AML-193 (cell line): Measurements from ENCODE around the gene TMPRSS11A.

Experiments
- DNase-seq, 2 experiments: peaks; one replicate each; lab custom pipeline; 2025; lab: John Stamatoyannopoulos, UW

Gene TMPRSS11A

DNA sequence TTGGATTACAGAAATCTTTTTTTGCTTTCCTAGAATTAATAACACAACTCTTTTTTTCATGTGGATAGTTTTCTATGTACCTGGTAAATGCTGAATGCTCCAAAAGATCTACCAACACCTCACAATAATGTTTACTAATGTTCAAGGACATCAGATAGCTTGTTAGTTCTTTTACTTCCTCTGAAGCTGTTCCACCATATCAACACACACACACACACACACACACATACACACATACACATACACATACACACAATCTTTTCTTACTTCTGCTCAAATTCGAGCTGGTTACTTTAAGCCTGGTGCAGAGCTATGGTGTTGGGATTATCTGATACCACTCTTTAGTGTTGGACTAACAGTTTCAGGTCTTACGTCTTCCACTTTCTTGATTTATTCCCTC, 51.2 kb downstream of the TMPRSS11A start:
- DNase-seq = no peak

DNA sequence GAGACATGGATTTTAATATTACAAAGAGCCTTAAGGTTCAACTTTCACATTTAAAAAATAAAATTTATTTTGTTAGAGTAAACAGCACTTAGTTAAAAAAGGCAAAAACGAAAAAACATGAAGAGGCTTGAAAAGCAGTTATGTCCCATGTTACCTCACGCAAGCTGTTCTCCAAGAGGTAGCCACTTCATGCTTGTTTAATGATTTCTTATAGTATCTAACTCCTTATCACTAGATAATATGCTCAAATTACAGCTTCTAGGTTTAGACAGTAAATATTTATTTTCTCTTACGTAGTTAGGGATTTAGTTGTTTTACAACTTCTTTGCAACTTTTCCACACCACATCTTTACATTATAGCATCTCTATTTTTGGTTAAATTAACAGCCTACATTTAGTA, 51.7 kb downstream of the TMPRSS11A start:
- DNase-seq = no peak

GRCh38 chr4:67911141-67911540, 52.2 kb downstream of the TMPRSS11A start:
- DNase-seq = no peak

- DNase-seq = no peak
These were observed 52.7 kb downstream of the TMPRSS11A start for GRCh38 chr4:67910585-67910905.

DNA sequence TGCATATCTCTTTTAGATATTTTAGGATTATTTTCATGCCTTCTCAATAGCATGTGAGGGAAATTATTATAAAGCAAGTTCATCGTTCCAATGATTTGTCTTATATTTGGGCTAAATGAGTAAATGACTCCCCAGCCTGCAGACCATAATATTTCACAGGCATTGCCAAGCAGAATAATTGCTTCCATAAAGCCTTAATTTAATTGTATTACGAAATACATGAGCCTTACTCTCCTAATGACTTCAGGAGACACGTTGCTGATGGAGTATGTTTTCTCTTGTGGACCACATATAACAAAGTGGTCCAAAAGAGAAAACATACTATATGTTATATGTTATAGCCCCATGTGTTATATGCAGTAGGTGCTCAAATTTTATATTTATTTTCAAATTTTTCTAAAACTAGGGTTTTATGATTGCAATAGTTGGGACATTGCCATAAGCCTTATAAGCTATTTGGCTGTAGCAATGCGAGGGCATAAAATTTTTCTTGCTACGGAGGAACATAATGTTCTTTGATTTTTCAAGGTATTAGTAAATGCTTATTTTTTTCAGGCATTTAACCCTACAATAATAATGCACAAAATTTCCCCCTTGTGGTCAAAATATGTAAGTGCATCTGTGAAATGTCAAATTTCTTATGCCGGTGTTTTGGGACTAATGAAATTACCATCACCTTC, 53.2 kb downstream of the TMPRSS11A start:
- DNase-seq = peak; percentile 13 to 49

DNA sequence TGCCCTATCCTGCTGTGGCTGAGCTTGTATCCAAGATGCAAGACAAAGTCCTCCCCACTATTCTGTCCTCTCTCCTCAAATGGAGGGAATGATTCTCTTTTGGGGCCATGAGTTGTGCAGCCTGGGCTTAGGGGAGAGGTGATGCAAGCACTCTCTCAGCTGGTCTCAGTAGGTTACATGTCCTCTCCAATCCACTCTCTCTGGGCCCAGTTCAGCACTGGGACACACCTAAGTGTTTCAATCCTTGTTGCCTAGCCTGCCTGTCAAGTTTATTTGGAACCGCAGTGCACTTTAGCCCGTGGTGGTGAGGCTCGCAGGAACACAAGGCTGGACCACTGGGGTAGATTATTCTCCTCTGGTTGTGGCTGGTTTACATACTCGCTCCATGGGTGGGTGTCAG, 55.6 kb downstream of the TMPRSS11A start:
- no peak for DNase-seq

DNA sequence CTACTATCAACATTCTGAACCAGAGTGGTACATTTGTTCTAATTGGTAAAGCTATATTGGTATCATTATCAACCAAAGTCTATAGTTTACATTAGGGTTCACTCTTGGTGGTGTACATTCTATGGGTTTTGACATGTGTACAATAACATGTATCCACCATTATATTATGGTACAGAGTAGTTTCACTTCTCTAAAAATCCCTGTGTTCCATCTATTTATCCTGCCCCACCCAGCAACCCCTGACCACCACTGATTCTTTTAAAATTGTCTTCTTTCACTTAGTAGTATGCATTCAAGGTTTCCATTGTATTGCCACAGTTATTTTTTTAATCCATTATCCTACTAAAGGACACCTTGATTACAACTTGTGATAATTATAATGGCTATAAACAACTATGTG, 64.2 kb downstream of the TMPRSS11A start:
- DNase-seq = no peak

- DNase-seq = no peak
These were observed 65.6 kb downstream of the TMPRSS11A start for GRCh38 chr4:67897686-67898085.

GRCh38 chr4:67896421-67897065, 66.8 kb downstream of the TMPRSS11A start:
- no peak for DNase-seq

- DNase-seq = no peak
These were observed 68.6 kb downstream of the TMPRSS11A start for GRCh38 chr4:67894659-67895058.

- DNase-seq = no peak
These were observed 70.4 kb downstream of the TMPRSS11A start for GRCh38 chr4:67892905-67893304.

DNA sequence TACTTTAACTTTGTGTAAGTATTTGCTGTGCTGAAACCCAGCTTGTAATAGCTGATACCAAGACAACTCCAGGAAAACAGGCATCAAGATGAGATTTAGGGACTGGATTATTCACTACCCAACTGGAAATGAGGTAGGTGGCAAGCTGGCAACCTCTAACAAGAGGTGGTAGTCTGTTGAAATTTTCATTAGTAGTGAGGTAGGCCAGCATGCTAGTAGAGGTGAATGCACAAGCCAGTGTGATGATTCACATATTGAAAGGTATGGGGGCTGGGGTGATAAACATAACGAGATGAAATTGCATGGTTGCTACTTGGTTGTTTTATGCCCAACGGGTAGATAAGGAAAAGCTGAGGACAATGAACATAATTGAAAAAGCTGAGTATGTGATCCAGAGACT, 71.0 kb downstream of the TMPRSS11A start:
- no peak for DNase-seq

DNA sequence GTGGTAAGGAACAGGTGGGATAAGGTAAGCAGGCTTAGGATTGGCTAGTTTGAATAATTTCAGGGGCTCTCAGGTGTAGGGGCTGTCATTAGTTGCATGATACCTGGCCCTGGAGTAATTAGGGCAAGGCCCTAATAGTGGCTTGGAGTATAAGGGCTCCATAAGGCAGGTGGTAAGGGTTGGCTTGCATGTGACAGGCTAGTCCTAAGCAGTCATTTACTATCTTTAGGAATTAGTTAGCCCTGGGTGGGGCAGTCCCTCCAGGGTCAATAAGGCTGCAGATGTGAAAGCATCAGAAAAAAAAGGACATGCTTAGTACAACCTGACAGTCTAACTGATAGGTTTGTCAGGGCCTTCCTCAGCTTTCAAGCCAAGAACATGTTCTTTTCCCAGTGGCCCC, 71.6 kb downstream of the TMPRSS11A start:
- no peak for DNase-seq

DNA sequence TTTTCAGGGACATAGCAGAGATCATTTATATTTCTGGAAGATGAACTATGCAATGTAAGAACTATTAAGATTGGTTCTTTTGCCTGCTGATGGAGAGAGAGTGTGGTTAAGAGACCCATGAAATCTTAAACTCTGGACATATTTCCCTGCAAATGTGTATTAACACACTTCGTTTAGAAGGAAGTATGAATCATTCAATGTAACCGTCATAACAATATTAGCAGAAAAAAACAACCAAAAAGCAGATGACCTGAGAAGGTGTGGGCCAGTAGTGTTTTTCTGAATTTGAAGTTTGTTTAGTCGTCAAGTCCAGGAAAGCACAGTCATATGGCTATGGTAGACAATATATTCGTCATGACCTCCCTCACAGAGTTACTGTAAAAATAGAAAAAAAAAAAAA, 77.0 kb downstream of the TMPRSS11A start:
- DNase-seq = peak; percentile 12 to 20

GRCh38 chr4:67885762-67886161, 77.5 kb downstream of the TMPRSS11A start:
- DNase-seq = no peak

GRCh38 chr4:67884701-67885100, 78.6 kb downstream of the TMPRSS11A start:
- DNase-seq = no peak

DNA sequence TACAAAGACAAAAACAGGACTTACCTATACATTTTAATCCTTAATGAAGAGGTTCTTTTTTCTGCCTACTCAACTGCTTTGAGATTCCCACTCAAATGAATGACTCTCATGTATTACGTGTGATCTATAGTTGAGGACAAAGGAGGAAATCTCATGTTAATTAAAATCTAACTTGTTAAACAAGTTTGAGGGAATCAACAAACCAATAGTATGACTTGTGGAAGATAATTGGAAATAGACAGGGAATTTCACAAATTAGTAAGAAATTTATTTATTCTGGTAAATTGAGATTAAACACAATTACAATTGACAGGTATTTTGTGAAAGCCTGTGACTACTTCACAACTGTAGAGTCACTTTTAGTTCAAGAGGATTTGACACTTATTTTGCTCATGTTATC, 79.4 kb downstream of the TMPRSS11A start, which contains the start of gene TMPRSS11D:
Gene TMPRSS11D (minus strand): TSS at position 101 of the 400 bp plus-strand sequence. CDS start 69 bp downstream, at position 32.
- no peak for DNase-seq

- DNase-seq = peak; percentile 63 to 84
These were observed 79.8 kb downstream of the TMPRSS11A start for GRCh38 chr4:67883458-67883857.

- no peak for DNase-seq
These were observed 82.3 kb downstream of the TMPRSS11A start for GRCh38 chr4:67880866-67881610.

DNA sequence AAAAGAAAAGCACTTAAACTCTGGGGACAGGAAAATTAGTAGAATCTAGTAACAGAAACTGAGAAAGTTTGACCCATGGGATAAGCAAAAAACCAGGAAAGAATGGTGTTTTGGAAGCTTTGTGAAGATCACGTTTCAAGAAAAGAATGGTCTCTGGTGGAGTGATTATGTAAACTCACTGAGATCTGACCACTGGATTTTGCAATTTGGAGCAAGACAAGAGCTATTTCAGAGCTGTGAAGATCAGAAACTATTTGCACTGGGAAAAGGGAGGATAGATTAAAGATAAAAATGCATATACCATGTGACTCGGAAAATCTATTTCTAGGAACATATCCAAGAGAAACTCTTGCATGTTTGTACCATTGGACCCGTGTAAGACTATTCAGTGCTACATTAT, 83.8 kb downstream of the TMPRSS11A start:
- peak; percentile 43 for DNase-seq

GRCh38 chr4:67877086-67877485, 86.2 kb downstream of the TMPRSS11A start:
- DNase-seq = no peak

DNA sequence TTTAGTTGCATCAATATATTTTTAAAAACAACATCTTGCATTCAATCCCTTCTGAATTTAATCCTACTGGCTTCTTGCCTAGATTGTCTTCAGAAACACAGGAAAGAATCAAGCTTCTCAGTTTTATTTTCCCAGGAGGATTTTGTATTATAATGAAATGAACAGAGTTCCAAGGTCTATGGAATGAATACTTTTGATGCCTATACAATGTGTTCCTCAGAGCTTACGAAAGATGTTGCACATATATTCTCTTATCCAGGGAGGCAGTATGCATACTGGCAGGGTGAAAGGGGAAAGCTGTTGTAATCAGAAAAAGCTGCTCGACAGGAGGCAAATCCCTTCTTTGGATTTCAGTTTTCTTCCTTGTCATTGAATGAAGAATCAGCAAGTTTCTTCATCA, 88.3 kb downstream of the TMPRSS11A start:
- no peak for DNase-seq

- no peak for DNase-seq
These were observed 90.2 kb downstream of the TMPRSS11A start for GRCh38 chr4:67873116-67873515.
